GM18505 (cell line): Measurements from ENCODE around the gene ANO6.
A peak's percentile ranks its signal among the peaks of the same experiment; 100 is the strongest.
"Not testable (repeated sequence)": the region's sequence is repeated elsewhere in the genome, so short reads cannot be mapped to it uniquely, and the experiment has no call there.

Source experiments
- ATAC-seq: cut with Tn5 transposase; IDR thresholded peaks from one replicate; pipeline ENCODE4 v1.9.1; 2021; ENCODE audit not compliant: unreplicated experiment
- POLR2A ChIP-seq: IDR thresholded peaks from 4 replicates; pipeline ENCODE4 v1.6.1; 2011; ENCODE audit warnings: borderline replicate concordance; ENCODE audit not compliant: insufficient read depth, insufficient read length; ENCODE audit errors: extremely low read depth

Gene ANO6

GRCh38 chr12:45220363-45220931 is 4.6 kb downstream of the ANO6 start:
- no peak for ATAC-seq
- no peak for TF ChIP-seq POLR2A

- ATAC-seq = no peak
- no peak for TF ChIP-seq POLR2A
Measured at GRCh38 chr12:45220969-45221368, 5.1 kb downstream of the ANO6 start.

- no peak for TF ChIP-seq POLR2A
- ATAC-seq = no peak
Measured at GRCh38 chr12:45223868-45224267, 8.0 kb downstream of the ANO6 start.

- TF ChIP-seq POLR2A = no peak
- no peak for ATAC-seq
Measured at GRCh38 chr12:45224311-45224710, 8.4 kb downstream of the ANO6 start.

- no peak for ATAC-seq
- TF ChIP-seq POLR2A = no peak
Measured at GRCh38 chr12:45226021-45226420, 10.1 kb downstream of the ANO6 start.

GRCh38 chr12:45227316-45228067 is 11.6 kb downstream of the ANO6 start:
- no peak for ATAC-seq
- TF ChIP-seq POLR2A = no peak

- TF ChIP-seq POLR2A = no peak
- no peak for ATAC-seq
Measured at GRCh38 chr12:45231515-45232145, 15.7 kb downstream of the ANO6 start.

GRCh38 chr12:45232146-45232755 is 16.4 kb downstream of the ANO6 start:
- ATAC-seq = no peak
- no peak for TF ChIP-seq POLR2A

GRCh38 chr12:45232756-45233372 is 17.0 kb downstream of the ANO6 start:
- peak; percentile 53 for ATAC-seq
- TF ChIP-seq POLR2A = no peak

GRCh38 chr12:45234139-45234865 is 18.4 kb downstream of the ANO6 start:
- ATAC-seq = peak; percentile 37
- TF ChIP-seq POLR2A = no peak

GRCh38 chr12:45235087-45236025 is 19.5 kb downstream of the ANO6 start:
- TF ChIP-seq POLR2A = no peak
- ATAC-seq = no peak

- not testable (repeated sequence) for ATAC-seq
Measured at GRCh38 chr12:45236383-45236782, 20.5 kb downstream of the ANO6 start.
